Measurements from ENCODE around the gene PABPC1L. TPM values are rescaled to one million over a fixed set of nuclear protein-coding genes. Genes with fewer than 3 reads are reported as not detected.
A peak's percentile ranks its signal among the peaks of the same experiment; 100 is the strongest.

Gene PABPC1L
- total and polyA plus RNA-seq, 7 donors, result 1.0 to 2.8 (median 1.8) TPM

- no peaks in the 10 kb centered on the region for H3K27me3 ChIP-seq (ENCODE audit: insufficient read depth in 3 of 3, low read length in 2 of 3)
- intact Hi-C loops (cut with DNase I), result loop anchor here in 1 of 2 donors (5.0 kb wide), 1 partner anchor 73 kb away; the partner anchor contains the start of gene YWHAB
- H3K4me3 ChIP-seq, result peak within 1 kb of the TSS; percentile 99
- WGBS, 3 donors, result 1% methylated on average over 50 to 60 of the region's 60 CpGs
- ATAC-seq, result peak; percentile 98 to 99 (median 98)
- peaks cover 4 to 20% of the 10 kb centered on the region in 2 donors for H3K36me3 ChIP-seq (ENCODE audit: insufficient read depth in 1 of 2, low read depth in 1 of 2)
- no peaks in the 10 kb centered on the region for H3K9me3 ChIP-seq
- TF ChIP-seq, protein P1, sequence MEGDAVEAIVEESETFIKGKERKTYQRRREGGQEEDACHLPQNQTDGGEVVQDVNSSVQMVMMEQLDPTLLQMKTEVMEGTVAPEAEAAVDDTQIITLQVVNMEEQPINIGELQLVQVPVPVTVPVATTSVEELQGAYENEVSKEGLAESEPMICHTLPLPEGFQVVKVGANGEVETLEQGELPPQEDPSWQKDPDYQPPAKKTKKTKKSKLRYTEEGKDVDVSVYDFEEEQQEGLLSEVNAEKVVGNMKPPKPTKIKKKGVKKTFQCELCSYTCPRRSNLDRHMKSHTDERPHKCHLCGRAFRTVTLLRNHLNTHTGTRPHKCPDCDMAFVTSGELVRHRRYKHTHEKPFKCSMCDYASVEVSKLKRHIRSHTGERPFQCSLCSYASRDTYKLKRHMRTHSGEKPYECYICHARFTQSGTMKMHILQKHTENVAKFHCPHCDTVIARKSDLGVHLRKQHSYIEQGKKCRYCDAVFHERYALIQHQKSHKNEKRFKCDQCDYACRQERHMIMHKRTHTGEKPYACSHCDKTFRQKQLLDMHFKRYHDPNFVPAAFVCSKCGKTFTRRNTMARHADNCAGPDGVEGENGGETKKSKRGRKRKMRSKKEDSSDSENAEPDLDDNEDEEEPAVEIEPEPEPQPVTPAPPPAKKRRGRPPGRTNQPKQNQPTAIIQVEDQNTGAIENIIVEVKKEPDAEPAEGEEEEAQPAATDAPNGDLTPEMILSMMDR (IDR thresholded peaks at IDR 0.05), result peak; percentile 6
- DNase-seq, result peak; percentile 96
- H3K27ac ChIP-seq, result peak within 1 kb of the TSS; percentile 86
- H3K4me1 ChIP-seq, result peaks cover 12% of the 10 kb centered on the region
Observed at GRCh38 chr20:44960103-44960852, 50.4 kb downstream of the PABPC1L start, which contains the start of gene TOMM34. TOMM34 (minus strand) TSS chr20:44960397; CDS start chr20:44960333, 64 bp downstream.

DNA sequence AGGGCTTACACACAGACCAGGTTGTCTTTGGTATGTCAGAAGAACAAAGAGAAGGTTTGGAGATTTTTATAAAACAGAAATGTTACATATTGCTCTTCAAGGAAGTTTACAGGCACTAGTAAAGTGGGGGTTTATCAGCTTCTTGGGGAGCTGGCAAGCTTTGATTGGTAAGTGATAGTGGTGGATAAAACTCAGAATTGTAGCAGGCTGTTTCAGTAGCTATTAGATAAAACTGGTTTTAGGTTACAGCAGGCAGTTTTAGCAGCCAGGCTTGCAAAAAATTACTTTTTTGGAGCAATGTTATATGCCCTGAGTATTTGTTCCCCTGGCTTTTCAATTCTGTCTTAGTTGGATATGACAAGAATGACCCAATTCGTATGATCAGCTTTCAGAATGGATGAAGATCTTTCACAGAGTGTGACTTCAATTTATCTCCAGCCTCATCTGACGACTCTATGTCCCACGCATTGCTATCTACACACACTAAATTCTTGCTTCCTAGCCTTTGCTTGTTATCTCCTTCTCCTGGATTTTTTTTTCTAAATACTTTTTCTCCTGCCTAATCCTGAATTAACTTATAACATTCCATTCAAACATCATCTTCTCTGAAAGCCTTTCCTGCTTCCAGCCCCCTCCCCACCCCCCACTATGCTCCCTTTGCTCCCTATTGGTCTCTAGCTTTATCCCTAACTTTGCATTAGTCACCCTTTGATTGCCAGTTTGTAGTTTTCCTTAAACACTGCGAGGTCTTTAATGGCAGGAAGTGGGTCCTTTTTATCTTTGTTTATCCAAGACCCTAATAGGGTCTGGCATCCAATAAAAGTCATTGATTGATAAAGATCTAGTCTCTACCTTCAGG lies 51.4 kb downstream of the PABPC1L start:
- TF ChIP-seq, protein P1 (IDR thresholded peaks at IDR 0.05), result no peak
- ATAC-seq (no peak), DNase-seq (no peak)
- peaks cover 0 to 10% of the 10 kb centered on the region in 2 donors for H3K36me3 ChIP-seq (ENCODE audit: insufficient read depth in 1 of 2, low read depth in 1 of 2)
- peaks cover 12% of the 10 kb centered on the region for H3K4me1 ChIP-seq
- H3K27ac ChIP-seq, result peak overlapping the region; percentile 86
- H3K4me3 ChIP-seq, result no peak overlapping the region
- intact Hi-C loops (cut with DNase I), result loop anchor here in 1 of 2 donors (5.0 kb wide), 1 partner anchor 74 kb away; the partner anchor contains the start of gene YWHAB
- no peaks in the 10 kb centered on the region for H3K27me3 ChIP-seq (ENCODE audit: insufficient read depth in 3 of 3, low read length in 2 of 3)
- 69 to 78% (median 70%) methylated on average over 4 of the region's 4 CpGs for WGBS, 3 donors
- no peaks in the 10 kb centered on the region for H3K9me3 ChIP-seq

DNA sequence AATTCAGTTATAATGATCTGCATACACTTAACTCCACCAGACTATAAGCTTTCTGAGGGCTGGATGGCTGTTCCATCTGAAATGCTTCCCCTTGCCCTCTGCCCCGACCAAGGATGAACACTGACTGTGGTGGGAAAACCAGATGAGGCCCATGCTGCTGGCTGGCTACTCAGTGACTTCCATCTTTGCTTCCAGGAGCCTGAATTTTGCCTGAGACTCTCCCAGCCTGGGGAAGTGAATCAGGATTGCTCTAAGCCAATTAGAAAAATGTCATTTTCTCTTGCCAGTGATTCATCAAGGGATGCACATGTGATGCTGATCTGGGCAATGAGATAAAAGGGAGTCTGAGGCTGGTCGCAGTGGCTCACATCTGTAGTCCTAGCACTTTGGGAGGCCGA lies 52.0 kb downstream of the PABPC1L start:
- H3K9me3 ChIP-seq, result no peaks in the 10 kb centered on the region
- no peak overlapping the region for H3K4me3 ChIP-seq
- ATAC-seq (no peak), DNase-seq (no peak)
- WGBS, 3 donors, result 88 to 91% (median 88%) methylated on average over 3 of the region's 3 CpGs
- H3K36me3 ChIP-seq (ENCODE audit: insufficient read depth in 1 of 2, low read depth in 1 of 2), result peaks cover 0 to 6% of the 10 kb centered on the region in 2 donors
- TF ChIP-seq, protein P1 (IDR thresholded peaks at IDR 0.05), result no peak
- H3K27ac ChIP-seq, result no peak overlapping the region
- no peaks in the 10 kb centered on the region for H3K27me3 ChIP-seq (ENCODE audit: insufficient read depth in 3 of 3, low read length in 2 of 3)
- intact Hi-C loops (cut with DNase I), result loop anchor here in 1 of 2 donors (5.0 kb wide), 1 partner anchor 75 kb away; the partner anchor contains the start of gene YWHAB
- H3K4me1 ChIP-seq, result peaks cover 13% of the 10 kb centered on the region

- Histone ChIP-seq H3K4me1 (peaks cover 18% of the 10 kb centered on the region), H3K36me3 (ENCODE audit: insufficient read depth in 1 of 2, low read depth in 1 of 2) (peaks cover 0 to 4% of the 10 kb centered on the region in 2 donors), H3K4me3 (no peak overlapping the region), H3K27ac (no peak overlapping the region), H3K27me3 (ENCODE audit: insufficient read depth in 3 of 3, low read length in 2 of 3) (no peaks in the 10 kb centered on the region), H3K9me3 (no peaks in the 10 kb centered on the region)
- 84 to 98% (median 88%) methylated on average over 3 of the region's 3 CpGs for WGBS, 3 donors
- intact Hi-C loops (cut with DNase I), result loop anchor here in 1 of 2 donors (5.0 kb wide), 1 partner anchor 75 kb away; the partner anchor contains the start of gene YWHAB
- ATAC-seq (no peak), DNase-seq (no peak)
- TF ChIP-seq, protein P1 (IDR thresholded peaks at IDR 0.05), result no peak
Observed at GRCh38 chr20:44962483-44962882, 52.6 kb downstream of the PABPC1L start.
